Keratinocyte (primary cell): Measurements from ENCODE around the gene SNAP25.
A peak's percentile ranks its signal among the peaks of the same experiment; 100 is the strongest.

Experiments
- EZH2 ChIP-seq: IDR thresholded peaks from one replicate; pipeline ENCODE4 v1.6.1; 2012; ENCODE audit warnings: inconsistent platforms, mild to moderate bottlenecking, low read length, moderate library complexity
- TF ChIP-seq, protein P1 (sequence below), 3 experiments: IDR thresholded peaks in 1 of 3; conservative IDR thresholded peaks in 1 of 3; optimal IDR thresholded peaks in 1 of 3; 2 replicates in 2 of 3; 3 replicates in 1 of 3; pipeline versions ENCODE3 to v1.5.1; 2011; ENCODE audit warnings: low read length in 3 of 3, mild to moderate bottlenecking in 3 of 3, moderate library complexity in 2 of 3, control low read depth in 1 of 3, inconsistent platforms in 1 of 3; ENCODE audit not compliant: insufficient read depth in 2 of 3; ENCODE audit errors: extremely low read depth in 1 of 3

DNA sequence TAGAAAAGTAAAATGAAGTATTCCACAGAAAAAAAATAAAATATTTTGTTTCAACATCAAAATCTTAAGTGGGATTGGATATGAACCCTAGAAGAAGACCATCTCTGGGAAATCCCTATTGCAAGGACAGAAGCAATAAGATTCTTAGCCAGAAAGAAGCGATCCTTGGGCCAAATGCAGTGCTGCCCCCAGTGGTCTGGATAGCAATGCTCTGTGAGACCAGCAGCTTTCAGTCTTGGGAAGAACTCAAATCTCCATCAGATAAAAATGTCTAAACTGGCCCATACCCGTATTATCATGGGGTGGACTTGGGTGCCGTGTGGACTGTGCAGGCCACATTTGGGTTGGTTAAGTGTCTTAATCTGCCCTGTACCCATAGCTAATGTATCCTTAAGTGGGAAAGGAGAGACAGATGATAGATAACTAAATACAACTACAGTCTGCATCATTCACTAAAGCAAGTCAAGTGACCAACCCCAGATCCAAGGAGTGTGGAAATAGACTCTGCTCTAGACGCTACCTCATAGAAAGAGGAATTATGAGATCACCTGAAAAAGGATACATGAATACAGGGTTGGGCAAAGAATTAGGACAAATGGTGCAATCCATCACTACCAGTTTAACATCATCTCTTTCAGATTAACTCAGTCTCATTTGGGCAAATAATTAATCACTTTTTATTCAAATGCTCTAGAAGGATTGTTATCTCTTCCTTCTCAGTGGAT, 38.9 kb upstream of the SNAP25 start:
- TF ChIP-seq EZH2 = no peak
- TF ChIP-seq, protein P1, sequence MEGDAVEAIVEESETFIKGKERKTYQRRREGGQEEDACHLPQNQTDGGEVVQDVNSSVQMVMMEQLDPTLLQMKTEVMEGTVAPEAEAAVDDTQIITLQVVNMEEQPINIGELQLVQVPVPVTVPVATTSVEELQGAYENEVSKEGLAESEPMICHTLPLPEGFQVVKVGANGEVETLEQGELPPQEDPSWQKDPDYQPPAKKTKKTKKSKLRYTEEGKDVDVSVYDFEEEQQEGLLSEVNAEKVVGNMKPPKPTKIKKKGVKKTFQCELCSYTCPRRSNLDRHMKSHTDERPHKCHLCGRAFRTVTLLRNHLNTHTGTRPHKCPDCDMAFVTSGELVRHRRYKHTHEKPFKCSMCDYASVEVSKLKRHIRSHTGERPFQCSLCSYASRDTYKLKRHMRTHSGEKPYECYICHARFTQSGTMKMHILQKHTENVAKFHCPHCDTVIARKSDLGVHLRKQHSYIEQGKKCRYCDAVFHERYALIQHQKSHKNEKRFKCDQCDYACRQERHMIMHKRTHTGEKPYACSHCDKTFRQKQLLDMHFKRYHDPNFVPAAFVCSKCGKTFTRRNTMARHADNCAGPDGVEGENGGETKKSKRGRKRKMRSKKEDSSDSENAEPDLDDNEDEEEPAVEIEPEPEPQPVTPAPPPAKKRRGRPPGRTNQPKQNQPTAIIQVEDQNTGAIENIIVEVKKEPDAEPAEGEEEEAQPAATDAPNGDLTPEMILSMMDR (optimal IDR thresholded peaks at IDR 0.05 in 1 of 3, IDR thresholded peaks at IDR 0.05 in 1 of 3, conservative IDR thresholded peaks at IDR 0.05 in 1 of 3; ENCODE audit: extremely low read depth in 1 of 3, insufficient read depth in 2 of 3, low read length in 3 of 3) = peak; percentile 37 to 43 (median 38)
